ENCODE data around the gene HERPUD1. TPM values are rescaled to one million over a fixed set of nuclear protein-coding genes. Genes with fewer than 3 reads are reported as not detected.

HERPUD1 gene
- total and polyA plus RNA-seq, 2 of the 13 experiments (the other 11 are each of a cell fraction or from before 2014, with no cell fraction given), result 96.2 to 323 TPM

DNA sequence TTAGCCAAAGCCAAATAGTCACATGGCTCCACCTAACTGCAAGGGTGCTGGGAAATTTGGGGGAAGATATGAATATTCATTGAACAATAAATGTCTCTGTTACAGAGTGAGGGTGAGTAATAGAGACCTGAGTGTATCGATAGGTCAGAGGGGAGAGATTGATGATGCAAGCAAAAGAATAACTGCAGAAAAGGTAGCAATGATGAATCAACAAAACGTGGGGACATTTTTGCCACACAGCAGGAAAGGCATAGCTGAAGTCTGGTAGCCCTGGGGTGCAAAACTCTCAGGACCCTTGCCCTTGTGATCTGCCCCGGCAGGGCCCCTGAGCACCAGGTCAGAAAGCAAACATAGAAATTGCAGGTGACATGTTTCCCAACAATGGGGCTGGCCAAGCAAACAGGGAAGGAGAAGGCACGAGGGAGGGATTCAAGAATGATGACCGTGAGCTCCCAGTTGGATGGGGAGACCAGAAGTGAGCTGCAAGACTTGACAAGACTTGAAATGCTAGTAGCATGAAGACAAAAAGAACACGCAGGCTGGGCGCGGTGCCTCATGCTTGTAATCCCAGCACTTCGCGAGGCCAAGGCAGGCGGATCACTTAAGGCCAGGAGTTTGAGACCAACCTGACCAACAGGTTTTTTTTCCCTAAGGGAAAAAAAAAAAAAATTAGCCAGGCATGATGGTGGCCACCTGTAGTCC is 12.7 kb upstream of the HERPUD1 start (continued):
- TF ChIP-seq, protein P1, sequence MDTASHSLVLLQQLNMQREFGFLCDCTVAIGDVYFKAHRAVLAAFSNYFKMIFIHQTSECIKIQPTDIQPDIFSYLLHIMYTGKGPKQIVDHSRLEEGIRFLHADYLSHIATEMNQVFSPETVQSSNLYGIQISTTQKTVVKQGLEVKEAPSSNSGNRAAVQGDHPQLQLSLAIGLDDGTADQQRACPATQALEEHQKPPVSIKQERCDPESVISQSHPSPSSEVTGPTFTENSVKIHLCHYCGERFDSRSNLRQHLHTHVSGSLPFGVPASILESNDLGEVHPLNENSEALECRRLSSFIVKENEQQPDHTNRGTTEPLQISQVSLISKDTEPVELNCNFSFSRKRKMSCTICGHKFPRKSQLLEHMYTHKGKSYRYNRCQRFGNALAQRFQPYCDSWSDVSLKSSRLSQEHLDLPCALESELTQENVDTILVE (CRISPR knock-in tag; IDR thresholded peaks at IDR 0.05), result 0 out of 2 replicates have a peak, but pooled peaks have one; percentile 68
- 0 out of 2 replicates have a peak, but pooled peaks have one; percentile 45 for TF ChIP-seq KLF6 (CRISPR knock-in tag; IDR thresholded peaks at IDR 0.05)
- TF ChIP-seq ERF (CRISPR knock-in tag; IDR thresholded peaks at IDR 0.05), result peak; percentile 75
- TF ChIP-seq KDM5B (CRISPR knock-in tag; IDR thresholded peaks at IDR 0.05; ENCODE audit: borderline replicate concordance), result peak; percentile 70; the same call in 1 of the 2 replicates
- peak; percentile 68 for TF ChIP-seq ATF1 (CRISPR knock-in tag; IDR thresholded peaks at IDR 0.05)
- TF ChIP-seq NR2C2 (CRISPR knock-in tag; IDR thresholded peaks at IDR 0.05; ENCODE audit: borderline replicate concordance), result peak; percentile 87
- TF ChIP-seq HOXD1 (CRISPR knock-in tag; IDR thresholded peaks at IDR 0.05), result peak; percentile 66; the same call in 1 of the 2 replicates
- no peak for TF ChIP-seq GLI4 (CRISPR knock-in tag; IDR thresholded peaks at IDR 0.05; ENCODE audit: borderline replicate concordance)
- TF ChIP-seq USF2 (IDR thresholded peaks at IDR 0.05; ENCODE audit: low read depth, low read length), result no peak
- peak; percentile 65 for TF ChIP-seq USF2 (CRISPR knock-in tag; IDR thresholded peaks at IDR 0.05; ENCODE audit: borderline replicate concordance)
- TF ChIP-seq GZF1 (CRISPR knock-in tag; IDR thresholded peaks at IDR 0.05), result no peak
- peak; percentile 76; the same call in 1 of the 2 replicates for TF ChIP-seq ADNP (CRISPR knock-in tag; IDR thresholded peaks at IDR 0.05)
- TF ChIP-seq ZNF629 (CRISPR knock-in tag; conservative IDR thresholded peaks at IDR 0.05), result peak; percentile 21; the same call in 1 of the 2 replicates
- TF ChIP-seq BRD4 (CRISPR knock-in tag; IDR thresholded peaks at IDR 0.05), result 0 out of 2 replicates have a peak, but pooled peaks have one; percentile 49
- 0 out of 2 replicates have a peak, but pooled peaks have one; percentile 43 for TF ChIP-seq EEA1 (CRISPR knock-in tag; IDR thresholded peaks at IDR 0.05; ENCODE audit: borderline replicate concordance)
- peak; percentile 97 for TF ChIP-seq ZEB1 (IDR thresholded peaks at IDR 0.05; ENCODE audit: insufficient replicate concordance, low read depth)
- 0 out of 2 replicates have a peak, but pooled peaks have one; percentile 38 for TF ChIP-seq HNRNPL (IDR thresholded peaks at IDR 0.05; ENCODE audit: low read depth, low read length)
- TF ChIP-seq TEAD3 (CRISPR knock-in tag; optimal IDR thresholded peaks at IDR 0.05; ENCODE audit: borderline replicate concordance), result peak; percentile 73
- TF ChIP-seq, protein P2, sequence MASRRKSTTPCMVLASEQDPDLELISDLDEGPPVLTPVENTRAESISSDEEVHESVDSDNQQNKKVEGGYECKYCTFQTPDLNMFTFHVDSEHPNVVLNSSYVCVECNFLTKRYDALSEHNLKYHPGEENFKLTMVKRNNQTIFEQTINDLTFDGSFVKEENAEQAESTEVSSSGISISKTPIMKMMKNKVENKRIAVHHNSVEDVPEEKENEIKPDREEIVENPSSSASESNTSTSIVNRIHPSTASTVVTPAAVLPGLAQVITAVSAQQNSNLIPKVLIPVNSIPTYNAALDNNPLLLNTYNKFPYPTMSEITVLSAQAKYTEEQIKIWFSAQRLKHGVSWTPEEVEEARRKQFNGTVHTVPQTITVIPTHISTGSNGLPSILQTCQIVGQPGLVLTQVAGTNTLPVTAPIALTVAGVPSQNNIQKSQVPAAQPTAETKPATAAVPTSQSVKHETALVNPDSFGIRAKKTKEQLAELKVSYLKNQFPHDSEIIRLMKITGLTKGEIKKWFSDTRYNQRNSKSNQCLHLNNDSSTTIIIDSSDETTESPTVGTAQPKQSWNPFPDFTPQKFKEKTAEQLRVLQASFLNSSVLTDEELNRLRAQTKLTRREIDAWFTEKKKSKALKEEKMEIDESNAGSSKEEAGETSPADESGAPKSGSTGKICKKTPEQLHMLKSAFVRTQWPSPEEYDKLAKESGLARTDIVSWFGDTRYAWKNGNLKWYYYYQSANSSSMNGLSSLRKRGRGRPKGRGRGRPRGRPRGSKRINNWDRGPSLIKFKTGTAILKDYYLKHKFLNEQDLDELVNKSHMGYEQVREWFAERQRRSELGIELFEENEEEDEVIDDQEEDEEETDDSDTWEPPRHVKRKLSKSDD (CRISPR knock-in tag; IDR thresholded peaks at IDR 0.05; ENCODE audit: low read depth), result peak; percentile 85; the same call in 1 of the 2 replicates
- no peak for TF ChIP-seq ZNF326 (CRISPR knock-in tag; IDR thresholded peaks at IDR 0.05; ENCODE audit: borderline replicate concordance)
- TF ChIP-seq SIN3B (IDR thresholded peaks at IDR 0.05; ENCODE audit: low read length), result no peak
- TF ChIP-seq ATF7 (IDR thresholded peaks at IDR 0.05), result no peak
- TF ChIP-seq ATF7 (CRISPR knock-in tag; IDR thresholded peaks at IDR 0.05), result peak; percentile 59; the same call in 1 of the 2 replicates
- TF ChIP-seq ZFX (CRISPR knock-in tag; IDR thresholded peaks at IDR 0.05; ENCODE audit: low read depth), result peak; percentile 46
- no peak for TF ChIP-seq NR3C1 (CRISPR knock-in tag; IDR thresholded peaks at IDR 0.05)
- no peak for TF ChIP-seq ZNF143 (CRISPR knock-in tag; IDR thresholded peaks at IDR 0.05)
